ENCODE results near the gene CACNG6.

Gene CACNG6

GRCh38 chr19:53969366-53969765 is 22.1 kb upstream of the CACNG6 start:
- no peak for DNase-seq (ENCODE audit: low read depth)

DNA sequence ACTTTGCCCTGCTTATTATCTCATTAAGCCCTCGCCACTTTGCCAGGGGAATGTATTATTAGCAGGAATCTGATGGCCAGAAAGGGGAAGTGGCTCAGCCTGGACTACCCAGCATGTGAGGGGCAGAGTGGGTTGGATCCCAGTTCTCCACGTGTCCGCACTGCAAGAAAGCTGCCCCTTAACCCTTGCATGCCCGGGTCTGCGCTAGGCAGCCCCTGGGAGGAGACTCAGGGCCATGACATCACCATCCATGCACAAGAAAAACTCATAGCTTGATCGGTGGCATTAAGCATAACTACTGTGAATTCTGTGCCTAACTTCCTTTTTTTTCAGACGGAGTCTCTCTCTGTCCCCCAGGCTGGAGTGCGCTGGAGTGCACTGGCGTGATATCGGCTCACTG is 19.8 kb upstream of the CACNG6 start:
- no peak for DNase-seq (ENCODE audit: low read depth)

DNA sequence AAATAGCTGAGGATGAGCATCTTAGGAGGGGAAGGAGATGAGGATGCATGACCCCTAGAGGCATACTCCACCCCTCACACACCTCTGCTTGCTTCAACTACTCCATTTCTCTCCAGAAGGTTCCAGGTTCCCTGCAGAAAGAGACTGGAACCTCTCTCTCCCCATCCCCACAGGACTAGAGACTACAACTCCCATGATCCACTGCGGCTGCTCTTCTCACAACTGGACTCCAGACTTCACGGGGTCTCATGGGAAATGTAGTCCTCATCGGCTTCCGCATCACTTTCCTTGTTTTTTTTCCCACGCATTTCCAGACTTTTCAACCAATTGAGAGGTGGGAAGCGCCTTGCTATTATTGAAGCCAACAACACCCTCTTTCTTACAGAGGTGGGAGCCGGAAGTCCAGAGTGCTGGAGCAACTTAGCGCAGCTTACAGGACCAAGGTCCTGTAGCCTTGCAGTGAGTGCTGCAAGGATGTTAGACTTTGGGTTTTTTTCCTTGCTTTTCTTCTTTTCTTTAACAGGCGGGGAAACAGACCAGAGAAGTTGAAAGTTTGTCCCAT is 13.9 kb upstream of the CACNG6 start:
- DNase-seq (ENCODE audit: low read depth): peak; percentile 75

GRCh38 chr19:53977991-53978731 is 13.3 kb upstream of the CACNG6 start:
- no peak for DNase-seq (ENCODE audit: low read depth)

DNA sequence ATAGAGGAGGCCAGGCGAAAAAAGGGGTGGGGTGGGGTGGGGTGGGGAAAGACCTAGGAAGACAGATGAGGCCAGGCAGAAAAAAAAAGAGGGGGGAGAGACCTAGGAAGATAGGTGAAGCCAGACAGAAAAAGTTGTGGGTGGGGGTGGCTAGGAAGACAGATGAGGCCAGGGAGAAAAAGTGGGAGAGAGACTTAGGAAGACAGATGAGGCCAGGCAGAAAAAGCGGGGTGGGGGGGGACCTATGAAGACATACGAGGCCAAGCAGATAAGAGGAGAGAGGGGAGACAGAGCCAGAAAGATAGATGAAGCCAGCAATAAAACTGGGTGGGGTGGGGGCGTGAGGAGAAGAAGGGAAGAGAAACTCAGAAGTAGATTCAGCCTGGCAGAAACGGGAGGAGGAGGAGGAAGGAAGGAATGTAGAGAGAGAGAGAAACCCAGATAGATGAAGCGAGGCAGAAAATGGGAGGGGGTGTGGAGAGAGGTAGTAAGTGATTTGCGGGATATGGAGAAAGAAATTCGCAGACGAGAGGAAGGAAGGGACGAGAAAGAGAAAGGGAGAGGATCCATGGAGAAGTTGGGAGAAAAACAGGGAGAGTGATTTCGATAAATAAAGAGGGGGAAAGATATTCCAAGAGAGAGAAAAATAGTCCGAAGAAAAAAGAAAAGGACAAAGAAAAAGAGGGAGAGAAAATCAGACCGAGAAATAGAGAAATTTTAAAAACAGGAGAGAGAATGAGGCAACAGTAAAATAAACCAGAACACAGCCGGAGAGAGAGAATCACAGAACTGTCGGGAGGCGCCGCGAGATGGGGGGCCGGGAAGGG is 12.2 kb upstream of the CACNG6 start:
- no peak for DNase-seq (ENCODE audit: low read depth)

DNA sequence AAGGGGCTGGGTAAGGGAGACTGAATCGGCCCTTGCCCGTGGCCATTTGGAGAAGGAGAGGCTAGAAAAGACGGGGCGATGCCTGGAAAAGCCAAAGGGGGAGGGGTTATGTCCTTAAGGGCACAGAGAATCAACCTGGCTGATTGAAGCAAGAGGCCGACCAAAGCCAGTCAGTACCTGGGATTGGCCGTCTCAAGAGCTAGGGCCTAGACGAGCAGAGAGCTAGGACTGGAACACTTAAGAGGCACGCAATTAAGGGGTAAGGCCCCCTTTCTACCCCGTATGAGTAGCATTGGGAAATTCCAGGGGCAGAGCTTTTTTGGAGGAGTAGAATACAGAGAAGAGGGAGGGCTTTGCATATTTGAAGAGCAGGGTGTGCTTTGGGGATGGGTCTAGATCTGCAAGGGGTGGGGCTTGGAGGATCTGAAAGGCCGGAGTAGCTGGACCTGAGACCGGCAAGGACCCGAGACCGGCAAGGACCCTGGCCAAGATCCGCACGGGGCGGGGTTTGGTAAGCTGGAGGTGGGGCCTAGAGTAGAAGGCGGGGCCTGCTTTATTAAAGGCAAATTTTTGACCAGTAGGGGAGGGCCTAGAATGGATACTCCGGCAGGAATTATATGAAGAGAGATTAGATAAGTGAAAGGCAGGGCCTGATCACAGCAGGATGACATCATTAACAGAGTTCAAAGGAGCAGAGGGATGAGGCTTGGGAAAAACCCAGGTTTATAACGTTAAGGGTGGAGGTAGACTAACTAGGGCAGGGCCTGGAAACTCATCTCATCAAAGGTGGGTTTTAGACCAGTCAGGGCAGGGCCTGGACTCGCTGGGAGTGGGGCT is 10.7 kb upstream of the CACNG6 start:
- DNase-seq (ENCODE audit: low read depth): peak; percentile 70

GRCh38 chr19:53981376-53981951 is 10.0 kb upstream of the CACNG6 start:
- DNase-seq (ENCODE audit: low read depth): no peak

DNA sequence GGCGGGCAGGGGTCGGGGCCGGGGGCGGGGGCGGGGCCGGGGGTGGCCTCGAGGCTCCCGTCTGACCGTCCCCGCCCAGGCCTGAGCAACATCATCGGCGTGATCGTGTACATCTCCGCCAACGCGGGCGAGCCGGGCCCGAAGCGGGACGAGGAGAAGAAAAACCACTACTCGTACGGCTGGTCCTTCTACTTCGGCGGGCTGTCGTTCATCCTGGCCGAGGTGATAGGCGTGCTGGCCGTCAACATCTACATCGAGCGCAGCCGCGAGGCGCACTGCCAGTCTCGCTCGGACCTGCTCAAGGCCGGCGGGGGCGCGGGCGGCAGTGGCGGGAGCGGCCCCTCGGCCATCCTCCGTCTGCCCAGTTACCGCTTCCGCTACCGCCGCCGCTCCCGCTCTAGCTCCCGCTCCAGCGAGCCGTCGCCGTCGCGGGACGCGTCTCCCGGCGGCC is 9.4 kb upstream of the CACNG6 start:
- no peak for DNase-seq (ENCODE audit: low read depth)

DNA sequence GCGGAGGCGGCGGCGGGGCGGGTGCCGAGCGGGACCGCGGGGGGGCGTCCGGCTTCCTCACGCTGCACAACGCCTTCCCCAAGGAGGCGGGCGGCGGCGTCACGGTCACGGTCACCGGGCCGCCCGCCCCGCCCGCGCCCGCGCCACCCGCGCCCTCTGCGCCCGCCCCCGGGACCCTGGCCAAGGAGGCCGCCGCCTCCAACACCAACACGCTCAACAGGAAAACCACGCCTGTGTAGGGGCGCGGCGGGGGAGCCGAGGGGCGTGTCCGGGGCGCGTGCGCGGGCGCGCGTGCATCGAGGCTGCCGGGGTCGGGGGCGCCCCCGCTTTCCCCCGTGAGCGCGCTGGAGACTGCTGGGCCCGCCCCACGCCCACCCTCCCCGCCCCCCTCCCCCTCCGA is 8.8 kb upstream of the CACNG6 start:
- no peak for DNase-seq (ENCODE audit: low read depth)

DNA sequence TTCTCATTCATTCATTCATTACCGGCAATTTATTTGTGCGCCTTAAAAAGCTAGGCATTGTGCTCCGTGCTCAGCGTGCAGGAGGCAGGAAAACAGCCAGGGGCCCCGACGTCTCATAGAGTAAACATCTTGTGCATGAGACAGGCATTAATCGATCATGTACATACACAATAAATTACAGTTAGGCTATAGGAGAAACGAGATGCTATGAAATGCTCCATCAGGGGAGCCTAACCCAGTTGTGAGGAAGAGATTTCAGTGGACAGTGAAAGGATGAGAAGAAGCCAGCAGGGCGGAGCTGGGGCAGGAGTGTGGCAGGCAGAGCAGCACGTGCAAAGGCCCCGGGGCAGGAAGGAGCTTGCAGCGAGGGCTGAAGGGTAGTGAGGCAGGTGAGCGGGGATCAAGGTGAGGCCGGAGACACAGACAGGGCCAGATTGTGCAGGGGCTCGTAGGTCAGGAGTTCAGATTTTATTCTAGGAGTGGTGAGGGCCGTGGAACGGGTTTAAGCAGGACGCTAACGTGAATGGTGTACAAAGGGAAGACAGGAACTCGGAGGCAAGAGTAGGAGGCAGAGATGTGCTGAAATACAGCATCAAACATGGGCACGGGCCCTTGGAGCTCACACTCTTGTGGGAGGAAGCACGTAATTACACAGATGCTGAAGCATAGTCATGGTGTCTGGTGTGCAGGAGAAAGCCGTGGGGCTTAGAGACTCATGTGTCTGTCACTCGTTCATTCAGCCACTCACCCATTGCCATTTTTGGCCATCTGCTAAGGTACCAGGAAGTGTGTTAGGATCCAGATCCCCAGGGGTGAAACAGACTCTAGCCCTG is 7.8 kb upstream of the CACNG6 start:
- no peak for DNase-seq (ENCODE audit: low read depth)

DNA sequence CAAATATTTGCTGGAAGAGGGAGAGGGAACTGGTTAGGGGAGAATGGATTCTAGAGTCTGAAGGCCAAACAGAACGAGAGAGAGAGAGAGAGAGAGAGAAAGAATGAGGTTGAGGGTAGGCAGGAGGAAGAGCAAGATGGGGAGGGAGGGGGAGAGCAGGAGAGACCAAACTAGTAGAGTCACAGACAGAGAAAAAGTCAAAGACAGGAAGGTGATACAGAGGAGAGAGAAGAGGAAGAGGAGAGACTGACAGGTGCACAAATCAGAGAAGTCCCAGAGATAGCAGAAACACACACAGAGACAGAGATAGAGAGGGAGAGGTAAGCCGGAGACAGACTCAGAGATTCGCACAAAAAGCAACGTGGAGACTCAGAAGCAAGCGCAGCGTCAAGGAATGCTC is 5.6 kb upstream of the CACNG6 start:
- no peak for DNase-seq (ENCODE audit: low read depth)

- no peak for DNase-seq (ENCODE audit: low read depth)
Measured at GRCh38 chr19:53988981-53989380, 2.5 kb upstream of the CACNG6 start.

- DNase-seq (ENCODE audit: low read depth): no peak
Measured at GRCh38 chr19:53989600-53990533, 1.6 kb upstream of the CACNG6 start.

- DNase-seq (ENCODE audit: low read depth): no peak
Measured at GRCh38 chr19:53992211-53992610, 774 bp downstream of the CACNG6 start.

GRCh38 chr19:53992815-53993214 is 1.4 kb downstream of the CACNG6 start:
- DNase-seq (ENCODE audit: low read depth): no peak

DNA sequence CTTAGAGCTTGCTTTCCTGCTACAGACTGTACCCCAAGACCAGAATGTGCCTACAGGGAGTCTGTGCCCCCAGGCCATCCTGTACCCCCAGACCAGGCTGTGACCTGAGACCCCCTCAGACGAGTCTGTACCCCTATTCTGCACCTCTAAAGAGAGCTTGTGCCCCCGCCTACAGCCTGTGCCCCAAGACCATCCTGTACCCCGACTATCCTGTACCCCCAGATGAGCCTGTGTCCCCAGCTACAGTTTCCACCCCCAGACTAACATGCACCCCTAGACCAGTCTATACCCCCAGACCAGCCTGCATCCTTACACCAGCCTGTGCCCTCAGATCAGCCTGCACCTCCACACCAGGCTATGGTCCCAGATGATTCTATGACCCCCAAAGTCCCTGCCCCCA is 2.0 kb downstream of the CACNG6 start:
- no peak for DNase-seq (ENCODE audit: low read depth)

GRCh38 chr19:53994811-53995210 is 3.4 kb downstream of the CACNG6 start:
- no peak for DNase-seq (ENCODE audit: low read depth)

DNA sequence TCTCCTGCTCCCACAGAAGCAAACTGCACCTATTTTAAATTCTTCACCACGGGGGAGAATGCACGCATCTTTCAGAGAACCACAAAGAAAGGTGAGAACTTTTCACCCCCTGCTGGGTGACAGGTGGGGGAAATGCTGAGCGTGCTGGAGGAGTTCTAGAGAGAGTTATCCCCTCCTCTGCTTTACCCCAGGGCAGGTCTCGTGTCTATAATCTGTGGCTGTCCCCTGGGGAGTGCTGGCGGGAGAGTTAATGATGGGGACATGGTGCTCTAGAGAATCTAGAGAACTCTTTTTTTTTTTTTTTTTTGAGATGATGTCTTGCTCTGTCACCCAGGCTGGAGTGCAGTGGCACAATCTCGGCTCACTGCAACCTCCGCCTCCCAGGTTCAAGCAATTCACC is 6.8 kb downstream of the CACNG6 start:
- DNase-seq (ENCODE audit: low read depth): no peak

- no peak for DNase-seq (ENCODE audit: low read depth)
Measured at GRCh38 chr19:53999694-54000093, 8.3 kb downstream of the CACNG6 start.

GRCh38 chr19:54001496-54001895 is 10.1 kb downstream of the CACNG6 start:
- no peak for DNase-seq (ENCODE audit: low read depth)
